Neural crest cell (in vitro differentiated cells): ENCODE results near the gene SBNO1. TPM values are rescaled to one million over a fixed set of nuclear protein-coding genes. Genes with fewer than 3 reads are reported as not detected.
"Not testable (repeated sequence)": the region's sequence is repeated elsewhere in the genome, so short reads cannot be mapped to it uniquely, and the experiment has no call there.

Source experiments
- DNase-seq: peaks from one replicate; pipeline ENCODE4 v3.0.0; 2021; ENCODE audit warnings: low read depth, mixed read lengths, low spot score
- H3K27ac Mint-ChIP-seq: one replicate; pipeline ENCODE4 v1.8.0; 2021; ENCODE audit warnings: mild to moderate bottlenecking, mixed read lengths; ENCODE audit not compliant: unreplicated experiment
- H3K27me3 Mint-ChIP-seq: 2 replicates; pipeline ENCODE4 v1.8.0; 2021; ENCODE audit warnings: low read depth, mild to moderate bottlenecking, mixed read lengths
- H3K36me3 Mint-ChIP-seq: 2 replicates; pipeline ENCODE4 v1.8.0; 2021; ENCODE audit warnings: low read depth, mild to moderate bottlenecking, mixed read lengths
- H3K4me1 Mint-ChIP-seq: 2 replicates; pipeline ENCODE4 v1.8.0; 2021; ENCODE audit warnings: mixed read lengths
- H3K4me3 Mint-ChIP-seq: one replicate; pipeline ENCODE4 v1.8.0; 2021; ENCODE audit warnings: mild to moderate bottlenecking, mixed read lengths
- H3K9me3 Mint-ChIP-seq: 2 replicates; pipeline ENCODE4 v1.8.0; 2021; ENCODE audit warnings: mixed read lengths
- total RNA-seq: library from RNA; stranded (reverse); gene quantifications from 2 replicates; pipeline ENCODE4 v1.2.1, GENCODE V29; 2021
- TF ChIP-seq, protein P1 (sequence below): fragments of 200-600 bp; sonication (generic); conservative IDR thresholded peaks from 2 replicates; pipeline ENCODE4 v1.5.0; 2021; ENCODE audit warnings: antibody characterized with exemption, mild to moderate bottlenecking

SBNO1 gene
- total RNA-seq, 1 donor from 2014 or later, result 43.2 TPM

DNA sequence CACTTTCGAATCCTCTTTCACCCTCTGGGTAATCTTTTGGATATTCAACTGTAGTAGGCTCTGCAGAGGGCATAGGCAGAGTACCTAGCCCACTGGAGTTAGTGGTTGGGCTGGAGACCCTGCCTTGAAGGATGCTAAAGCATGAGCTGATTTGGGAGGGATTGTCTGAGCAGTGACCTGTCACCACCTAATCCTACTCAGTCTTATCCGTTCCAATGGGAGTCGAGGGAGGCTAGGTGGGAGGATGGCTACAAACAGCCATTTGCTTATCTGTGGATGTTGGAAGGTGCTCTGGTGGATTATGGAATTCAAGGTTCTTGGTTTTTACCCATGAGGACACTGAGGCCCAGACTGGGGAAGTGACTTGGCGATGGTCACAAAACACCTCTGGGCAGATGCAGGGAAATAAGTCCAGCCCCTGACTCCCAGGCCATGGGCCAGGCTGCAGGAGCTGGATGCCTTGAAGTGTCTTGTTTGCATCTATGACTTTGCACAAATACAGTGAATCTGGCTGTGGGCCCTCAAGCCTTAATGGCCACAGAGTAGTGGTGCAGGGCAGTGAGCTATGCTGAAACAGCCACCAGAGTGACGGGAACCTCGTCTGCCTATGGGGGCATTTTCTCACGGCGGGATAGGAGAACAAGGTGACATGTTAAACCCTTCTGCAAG, 23.0 kb upstream of the SBNO1 start:
- H3K4me3 Mint-ChIP-seq, result peak overlapping the region; percentile 97
- H3K27ac Mint-ChIP-seq, result peak overlapping the region; percentile 91
- no peaks in the 10 kb centered on the region for H3K27me3 Mint-ChIP-seq
- TF ChIP-seq, protein P1, sequence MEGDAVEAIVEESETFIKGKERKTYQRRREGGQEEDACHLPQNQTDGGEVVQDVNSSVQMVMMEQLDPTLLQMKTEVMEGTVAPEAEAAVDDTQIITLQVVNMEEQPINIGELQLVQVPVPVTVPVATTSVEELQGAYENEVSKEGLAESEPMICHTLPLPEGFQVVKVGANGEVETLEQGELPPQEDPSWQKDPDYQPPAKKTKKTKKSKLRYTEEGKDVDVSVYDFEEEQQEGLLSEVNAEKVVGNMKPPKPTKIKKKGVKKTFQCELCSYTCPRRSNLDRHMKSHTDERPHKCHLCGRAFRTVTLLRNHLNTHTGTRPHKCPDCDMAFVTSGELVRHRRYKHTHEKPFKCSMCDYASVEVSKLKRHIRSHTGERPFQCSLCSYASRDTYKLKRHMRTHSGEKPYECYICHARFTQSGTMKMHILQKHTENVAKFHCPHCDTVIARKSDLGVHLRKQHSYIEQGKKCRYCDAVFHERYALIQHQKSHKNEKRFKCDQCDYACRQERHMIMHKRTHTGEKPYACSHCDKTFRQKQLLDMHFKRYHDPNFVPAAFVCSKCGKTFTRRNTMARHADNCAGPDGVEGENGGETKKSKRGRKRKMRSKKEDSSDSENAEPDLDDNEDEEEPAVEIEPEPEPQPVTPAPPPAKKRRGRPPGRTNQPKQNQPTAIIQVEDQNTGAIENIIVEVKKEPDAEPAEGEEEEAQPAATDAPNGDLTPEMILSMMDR, result no peak
- DNase-seq, result no peak
- no peaks in the 10 kb centered on the region for H3K9me3 Mint-ChIP-seq
- peaks cover 1% of the 10 kb centered on the region for H3K36me3 Mint-ChIP-seq
- H3K4me1 Mint-ChIP-seq, result peaks cover 46% of the 10 kb centered on the region

DNA sequence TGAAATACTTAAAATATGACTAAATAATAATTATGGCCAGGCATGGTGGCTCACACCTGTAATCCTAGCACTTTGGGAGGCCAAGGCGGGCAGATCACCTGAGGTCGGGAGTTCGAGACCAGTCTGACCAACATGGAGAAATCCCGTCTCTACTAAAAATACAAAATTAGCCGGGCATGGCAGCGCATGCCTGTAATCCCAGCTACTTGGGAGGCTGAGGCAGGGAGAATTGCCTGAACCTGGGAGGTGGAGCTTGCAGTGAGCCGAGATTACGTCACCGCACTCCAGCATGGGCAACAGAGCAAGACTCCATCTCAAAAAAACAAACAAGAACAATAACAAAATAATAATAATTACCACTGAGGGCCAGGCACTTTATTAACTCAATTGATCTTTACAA, 20.9 kb upstream of the SBNO1 start:
- not testable (repeated sequence) for H3K9me3 Mint-ChIP-seq, H3K36me3 Mint-ChIP-seq, DNase-seq, H3K27me3 Mint-ChIP-seq, H3K27ac Mint-ChIP-seq
- H3K4me1 Mint-ChIP-seq, result peaks cover 29% of the 10 kb centered on the region
- peak overlapping the region; percentile 97 for H3K4me3 Mint-ChIP-seq

DNA sequence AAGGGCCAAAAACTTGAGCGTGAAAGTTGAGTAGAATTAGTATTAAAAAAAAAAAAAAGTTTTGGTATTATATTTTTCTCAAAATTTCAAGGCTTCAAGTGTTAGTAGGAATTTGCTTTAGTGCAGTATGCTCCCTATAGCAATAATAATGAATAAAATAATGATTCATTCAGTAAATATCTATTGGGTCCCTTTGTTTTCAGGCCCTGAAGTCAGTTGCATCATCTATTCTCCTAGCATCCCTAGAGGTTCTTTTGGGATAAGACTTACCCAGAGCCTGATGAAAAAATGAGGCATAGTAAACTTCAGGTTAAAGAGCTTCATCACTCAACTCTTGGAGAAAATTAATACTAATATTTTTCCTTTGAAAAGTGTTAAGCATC, 20.3 kb upstream of the SBNO1 start:
- H3K27ac Mint-ChIP-seq, result no peak overlapping the region
- no peaks in the 10 kb centered on the region for H3K9me3 Mint-ChIP-seq

DNA sequence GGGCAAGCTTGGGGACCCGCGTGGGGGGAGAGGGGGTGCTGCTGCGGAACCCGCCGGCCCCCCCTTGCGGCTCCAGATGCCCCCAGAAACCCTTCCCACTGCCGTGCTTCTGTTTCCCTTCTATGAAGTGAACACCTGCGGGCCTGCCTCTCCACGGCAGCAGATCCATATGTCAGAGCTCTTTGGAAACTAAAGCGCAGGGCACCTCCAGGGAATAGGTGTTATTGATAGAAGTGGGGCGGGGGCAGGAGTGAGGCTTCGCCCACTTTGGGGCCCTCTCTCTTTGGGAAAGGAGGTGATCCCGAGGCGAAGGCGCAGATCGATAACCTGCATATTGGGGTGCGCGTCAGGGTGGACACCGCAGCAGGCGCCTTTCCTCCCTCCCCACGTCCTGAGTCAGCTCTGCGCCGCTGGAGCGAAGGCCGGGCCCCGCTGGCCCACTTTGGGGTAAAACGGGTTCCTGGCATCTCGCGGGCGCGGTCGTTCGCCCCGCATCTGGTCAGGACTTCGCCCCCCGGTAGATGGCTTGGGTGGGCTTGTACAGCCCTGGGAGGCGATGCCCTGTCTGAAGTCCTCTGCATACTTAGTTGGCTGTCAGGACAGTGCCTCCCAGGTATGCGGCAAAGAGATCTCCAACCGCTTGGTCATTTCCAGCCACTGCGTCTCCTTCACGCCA, 19.8 kb upstream of the SBNO1 start:
- H3K27me3 Mint-ChIP-seq, result no peaks in the 10 kb centered on the region
- peaks cover 21% of the 10 kb centered on the region for H3K4me1 Mint-ChIP-seq
- no peaks in the 10 kb centered on the region for H3K36me3 Mint-ChIP-seq
- no peak for DNase-seq
- TF ChIP-seq, protein P1, result peak; percentile 15
- no peaks in the 10 kb centered on the region for H3K9me3 Mint-ChIP-seq
- H3K4me3 Mint-ChIP-seq, result peak overlapping the region; percentile 97
- H3K27ac Mint-ChIP-seq, result peak overlapping the region; percentile 27

More for the DNA sequence above, 20.3 kb upstream of the SBNO1 start:
- Mint-ChIP-seq H3K36me3 (no peaks in the 10 kb centered on the region), H3K27me3 (no peaks in the 10 kb centered on the region), H3K4me3 (peak overlapping the region; percentile 97), H3K4me1 (peaks cover 23% of the 10 kb centered on the region)
- no peak for DNase-seq
- TF ChIP-seq, protein P1, result peak; percentile 23

DNA sequence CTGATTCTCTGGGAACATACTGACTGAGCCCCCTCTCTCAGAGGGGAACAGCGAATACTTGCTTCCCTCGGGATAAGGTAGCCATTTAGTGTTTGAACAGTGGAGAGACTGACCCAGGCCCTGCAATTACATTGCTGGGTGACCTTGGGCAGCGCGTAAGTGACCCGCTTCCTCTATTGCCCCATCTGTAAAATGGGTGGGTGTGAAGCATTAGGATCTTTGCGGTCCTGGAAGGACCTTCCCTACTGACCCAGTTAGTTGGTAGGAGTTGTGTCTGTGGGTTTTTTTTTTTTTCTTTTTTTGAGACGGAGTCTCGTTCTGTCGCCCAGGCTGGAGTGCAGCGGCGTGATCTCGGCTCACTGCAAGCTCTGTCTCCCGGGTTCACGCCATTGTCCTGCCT, 18.0 kb upstream of the SBNO1 start:
- H3K4me3 Mint-ChIP-seq, result peak overlapping the region; percentile 76
- H3K27ac Mint-ChIP-seq, result no peak overlapping the region
- H3K9me3 Mint-ChIP-seq, result no peaks in the 10 kb centered on the region

More for the DNA sequence above, 18.0 kb upstream of the SBNO1 start:
- no peaks in the 10 kb centered on the region for H3K36me3 Mint-ChIP-seq
- no peak for DNase-seq
- H3K4me1 Mint-ChIP-seq, result peaks cover 13% of the 10 kb centered on the region
- TF ChIP-seq, protein P1, result no peak
- H3K27me3 Mint-ChIP-seq, result no peaks in the 10 kb centered on the region
